AG04449 (cell line): Measurements from ENCODE around the gene C9orf152.

Experiments
- CTCF ChIA-PET: fragments of 350-600 bp; formaldehyde crosslinking; extraction: SDS; loops from one replicate; lab custom pipeline; 2021; ENCODE audit warnings: antibody characterized with exemption; lab: Yijun Ruan, JAX
- POLR2A ChIA-PET: fragments of 400-600, 350-600 bp; formaldehyde crosslinking; extraction: SDS; loops from one replicate; lab custom pipeline; 2020; ENCODE audit warnings: antibody characterized with exemption, inconsistent platforms; lab: Yijun Ruan, JAX
- DNase-seq: peaks from one replicate; pipeline ENCODE4 v3.0.0-alpha.2; 2010; ENCODE audit warnings: low read depth, low spot score
- H3K4me3 ChIP-seq: 2 replicates; pipeline ENCODE4 v1.5.1; 2011; ENCODE audit warnings: low read depth, mild to moderate bottlenecking, control low read depth, low read length
- TF ChIP-seq, protein P1 (sequence below): IDR thresholded peaks from one replicate; pipeline ENCODE4 v1.5.1; 2011; ENCODE audit warnings: mild to moderate bottlenecking, moderate library complexity, low read length, control low read depth, inconsistent platforms; ENCODE audit not compliant: insufficient read depth; ENCODE audit errors: missing control alignments

Gene C9orf152

DNA sequence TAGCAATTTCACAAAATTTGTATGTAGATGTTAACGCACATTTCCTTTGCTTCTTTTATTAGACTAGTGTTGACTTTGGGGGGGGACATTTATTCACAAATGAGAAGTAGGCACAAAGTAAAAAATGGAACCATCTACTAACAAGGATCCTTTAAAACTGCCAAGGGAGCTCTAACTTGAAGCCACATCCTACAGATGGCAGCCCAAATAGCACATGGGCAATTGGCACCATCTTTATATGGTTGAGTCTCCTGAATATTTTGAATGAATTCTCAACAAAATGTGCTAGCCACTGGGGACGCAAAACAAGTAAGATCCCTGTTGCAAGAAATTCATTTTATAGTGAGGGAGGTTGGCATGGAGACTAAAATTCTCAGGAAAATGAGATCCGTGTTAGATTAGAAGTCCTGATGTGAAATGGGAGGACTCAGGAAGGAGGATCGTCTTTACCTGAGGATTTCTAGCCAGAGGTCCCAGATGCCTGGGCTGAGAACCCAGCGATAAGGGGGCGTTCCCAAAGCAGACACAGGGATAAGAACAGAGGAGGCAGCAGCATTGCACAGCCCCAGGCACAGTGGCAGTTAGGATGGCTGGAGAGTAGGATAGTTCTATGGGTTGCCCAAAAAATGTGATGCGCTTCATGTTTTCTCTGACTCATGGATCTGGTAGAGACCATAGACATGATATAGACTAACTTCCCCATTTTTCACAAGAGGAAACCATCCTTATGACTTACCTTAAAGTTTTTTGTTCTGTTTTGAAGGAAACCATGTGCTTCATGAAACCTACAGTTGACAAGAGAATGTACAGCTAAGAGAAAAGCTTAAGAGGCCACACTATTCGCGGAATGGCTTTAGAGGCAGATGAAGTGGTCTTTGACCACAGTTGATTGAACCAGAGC is 37.4 kb downstream of the C9orf152 start:
- POLR2A ChIA-PET, result no interaction called here
- DNase-seq, result no peak
- TF ChIP-seq, protein P1, sequence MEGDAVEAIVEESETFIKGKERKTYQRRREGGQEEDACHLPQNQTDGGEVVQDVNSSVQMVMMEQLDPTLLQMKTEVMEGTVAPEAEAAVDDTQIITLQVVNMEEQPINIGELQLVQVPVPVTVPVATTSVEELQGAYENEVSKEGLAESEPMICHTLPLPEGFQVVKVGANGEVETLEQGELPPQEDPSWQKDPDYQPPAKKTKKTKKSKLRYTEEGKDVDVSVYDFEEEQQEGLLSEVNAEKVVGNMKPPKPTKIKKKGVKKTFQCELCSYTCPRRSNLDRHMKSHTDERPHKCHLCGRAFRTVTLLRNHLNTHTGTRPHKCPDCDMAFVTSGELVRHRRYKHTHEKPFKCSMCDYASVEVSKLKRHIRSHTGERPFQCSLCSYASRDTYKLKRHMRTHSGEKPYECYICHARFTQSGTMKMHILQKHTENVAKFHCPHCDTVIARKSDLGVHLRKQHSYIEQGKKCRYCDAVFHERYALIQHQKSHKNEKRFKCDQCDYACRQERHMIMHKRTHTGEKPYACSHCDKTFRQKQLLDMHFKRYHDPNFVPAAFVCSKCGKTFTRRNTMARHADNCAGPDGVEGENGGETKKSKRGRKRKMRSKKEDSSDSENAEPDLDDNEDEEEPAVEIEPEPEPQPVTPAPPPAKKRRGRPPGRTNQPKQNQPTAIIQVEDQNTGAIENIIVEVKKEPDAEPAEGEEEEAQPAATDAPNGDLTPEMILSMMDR, result no peak
- no peak overlapping the region for H3K4me3 ChIP-seq
- CTCF ChIA-PET, result interaction anchor here (0.7 to 2.2 kb wide), 3 partner anchors 11 to 267 kb away, joined by 3 to 6 read pairs (median 3); no protein-coding TSS in a partner anchor

DNA sequence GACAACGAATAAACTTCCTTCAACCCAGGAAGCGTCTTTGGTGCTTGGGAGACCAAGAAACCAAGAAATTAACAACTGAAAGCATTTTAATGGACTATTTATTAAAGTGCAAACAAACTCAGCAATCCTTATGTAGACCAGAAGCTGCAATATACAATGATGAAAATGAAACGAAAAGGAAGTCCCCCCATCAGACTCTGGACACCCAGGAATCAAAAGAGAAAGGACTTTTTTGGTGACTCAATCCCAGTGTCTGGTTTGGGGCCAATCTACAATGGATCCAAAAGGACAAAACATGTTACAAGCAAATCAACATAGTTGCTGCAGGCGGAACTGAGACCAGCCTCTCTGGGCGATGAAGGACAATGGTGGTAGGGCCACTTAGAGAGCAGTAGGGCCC is 39.5 kb downstream of the C9orf152 start:
- no peak overlapping the region for H3K4me3 ChIP-seq
- TF ChIP-seq, protein P1, result no peak
- ChIA-PET CTCF (no interaction called here), POLR2A (no interaction called here)
- no peak for DNase-seq

DNA sequence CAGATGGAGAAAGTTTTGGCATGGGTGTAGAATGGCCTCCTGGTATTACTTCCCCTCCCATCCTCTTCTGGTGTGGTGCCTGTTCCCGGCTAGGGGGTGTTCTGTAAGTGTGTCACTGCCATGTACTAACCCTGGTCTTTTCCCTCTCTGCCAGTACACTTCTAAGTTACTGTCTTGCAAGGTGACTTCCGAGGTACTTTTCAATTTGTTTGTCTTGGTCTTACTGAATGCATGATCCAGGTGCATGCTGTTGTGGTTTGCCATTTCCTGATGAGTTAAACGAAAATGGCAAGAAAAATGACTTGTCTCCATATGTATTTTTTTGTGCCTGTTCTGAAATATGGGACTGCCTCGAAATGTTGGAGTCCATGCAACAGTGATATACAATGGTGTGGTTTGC is 46.0 kb downstream of the C9orf152 start:
- CTCF ChIA-PET, result interaction anchor here (1.2 to 1.6 kb wide), 2 partner anchors 8 to 13 kb away, joined by 6 read pairs; no protein-coding TSS in a partner anchor
- TF ChIP-seq, protein P1, result no peak
- DNase-seq, result no peak
- POLR2A ChIA-PET, result no interaction called here
- no peak overlapping the region for H3K4me3 ChIP-seq

DNA sequence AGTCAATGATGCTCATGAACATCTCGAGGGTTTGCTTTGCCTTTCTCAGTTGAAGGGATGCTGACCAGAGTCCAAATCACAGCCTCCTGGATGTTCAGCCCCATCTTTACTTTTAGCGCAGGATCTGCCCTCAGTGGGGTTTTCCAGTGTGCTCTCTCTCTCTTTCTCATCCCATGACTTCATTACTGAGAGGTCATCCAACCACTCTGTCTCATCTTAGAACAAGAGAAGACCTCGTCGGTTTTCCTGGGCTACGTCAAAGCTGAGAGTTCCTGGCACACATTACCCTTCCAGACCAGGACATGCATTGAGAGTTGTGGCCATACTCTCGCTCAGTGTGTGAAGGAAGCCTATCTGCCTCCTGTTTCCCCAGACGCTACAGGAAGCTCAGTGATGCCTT is 47.3 kb downstream of the C9orf152 start:
- CTCF ChIA-PET, result no interaction called here
- no peak overlapping the region for H3K4me3 ChIP-seq
- TF ChIP-seq, protein P1, result no peak
- POLR2A ChIA-PET, result no interaction called here
- DNase-seq, result no peak

DNA sequence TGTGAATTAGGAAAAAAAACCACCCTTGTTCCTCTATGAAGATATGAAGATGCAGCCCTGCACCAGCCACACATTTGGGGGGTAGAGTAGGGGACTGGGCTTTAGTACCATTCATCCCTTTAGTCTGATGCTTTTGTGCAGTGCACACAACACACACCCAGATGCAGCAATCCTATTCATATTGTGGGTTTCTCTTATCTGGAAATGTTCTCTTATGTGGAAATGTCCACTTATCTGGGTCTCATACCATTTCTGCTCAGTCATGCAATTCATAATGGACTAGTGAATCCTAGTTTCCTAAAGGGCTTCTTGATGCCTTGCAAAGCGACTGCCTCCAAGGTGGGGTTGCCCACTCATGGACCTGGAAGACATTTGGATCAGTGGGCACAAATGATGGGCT is 47.8 kb downstream of the C9orf152 start:
- TF ChIP-seq, protein P1, result no peak
- POLR2A ChIA-PET, result no interaction called here
- no peak for DNase-seq
- H3K4me3 ChIP-seq, result no peak overlapping the region
- CTCF ChIA-PET, result no interaction called here
